Measurements from ENCODE around the gene EXD1. TPM values are rescaled to one million over a fixed set of nuclear protein-coding genes. Genes with fewer than 3 reads are reported as not detected.

The EXD1 gene
- total RNA-seq, 4 donors from 2014 or later, result not detected

DNA sequence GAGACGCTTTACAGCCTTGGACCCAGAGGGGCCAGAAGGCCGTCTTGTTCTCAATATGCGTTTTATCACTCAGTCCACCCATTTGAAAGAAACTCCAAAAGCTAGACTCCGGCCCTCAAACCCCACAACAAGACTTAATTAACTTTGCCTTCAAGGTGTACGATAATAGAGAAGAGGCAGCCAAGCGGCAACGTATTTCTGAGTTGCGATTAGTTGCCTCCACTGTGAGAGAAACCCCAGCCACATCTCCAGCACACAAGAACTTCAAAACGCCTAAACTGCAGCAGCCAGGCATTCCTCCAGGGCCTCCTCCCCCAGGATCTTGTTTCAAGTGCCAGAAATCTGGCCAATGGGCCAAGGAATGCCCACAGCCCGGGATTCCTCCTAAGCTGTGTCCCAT is 97.1 kb downstream of the EXD1 start:
- TF ChIP-seq, protein P1, sequence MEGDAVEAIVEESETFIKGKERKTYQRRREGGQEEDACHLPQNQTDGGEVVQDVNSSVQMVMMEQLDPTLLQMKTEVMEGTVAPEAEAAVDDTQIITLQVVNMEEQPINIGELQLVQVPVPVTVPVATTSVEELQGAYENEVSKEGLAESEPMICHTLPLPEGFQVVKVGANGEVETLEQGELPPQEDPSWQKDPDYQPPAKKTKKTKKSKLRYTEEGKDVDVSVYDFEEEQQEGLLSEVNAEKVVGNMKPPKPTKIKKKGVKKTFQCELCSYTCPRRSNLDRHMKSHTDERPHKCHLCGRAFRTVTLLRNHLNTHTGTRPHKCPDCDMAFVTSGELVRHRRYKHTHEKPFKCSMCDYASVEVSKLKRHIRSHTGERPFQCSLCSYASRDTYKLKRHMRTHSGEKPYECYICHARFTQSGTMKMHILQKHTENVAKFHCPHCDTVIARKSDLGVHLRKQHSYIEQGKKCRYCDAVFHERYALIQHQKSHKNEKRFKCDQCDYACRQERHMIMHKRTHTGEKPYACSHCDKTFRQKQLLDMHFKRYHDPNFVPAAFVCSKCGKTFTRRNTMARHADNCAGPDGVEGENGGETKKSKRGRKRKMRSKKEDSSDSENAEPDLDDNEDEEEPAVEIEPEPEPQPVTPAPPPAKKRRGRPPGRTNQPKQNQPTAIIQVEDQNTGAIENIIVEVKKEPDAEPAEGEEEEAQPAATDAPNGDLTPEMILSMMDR (IDR thresholded peaks at IDR 0.05; ENCODE audit: low read depth), result no peak

Other genes starting within 250 kb of the EXD1 start
- gene INO80, start 114.5 kb downstream of the EXD1 start, total RNA-seq, result 10 to 100 TPM; 20.9 to 28.4 (median 25.1) TPM
- gene CHP1, start 511 bp upstream of the EXD1 start, total RNA-seq, result 100 to 1,000 TPM; 255 to 607 (median 291) TPM
- gene OIP5, start 101.8 kb upstream of the EXD1 start, total RNA-seq, result 1 to 10 TPM in 1 of 4 donors, not detected in 3; 1.2 TPM
- gene NUSAP1, start 102.1 kb upstream of the EXD1 start, total RNA-seq, result 10 to 100 TPM in 1 of 4 donors, 1 to 10 TPM in 3; 2.6 to 12.6 (median 5.3) TPM
- 10 to 100 TPM; 13.1 to 23.9 (median 16.9) TPM for gene NDUFAF1, start 171.7 kb upstream of the EXD1 start, total RNA-seq
- gene RTF1, start 186.3 kb upstream of the EXD1 start, total RNA-seq, result 10 to 100 TPM; 21.7 to 58.7 (median 32.5) TPM